ENCODE data around the gene CST3.
"Not testable (repeated sequence)": the region's sequence is repeated elsewhere in the genome, so short reads cannot be mapped to it uniquely, and the experiment has no call there.

CST3 gene

DNA sequence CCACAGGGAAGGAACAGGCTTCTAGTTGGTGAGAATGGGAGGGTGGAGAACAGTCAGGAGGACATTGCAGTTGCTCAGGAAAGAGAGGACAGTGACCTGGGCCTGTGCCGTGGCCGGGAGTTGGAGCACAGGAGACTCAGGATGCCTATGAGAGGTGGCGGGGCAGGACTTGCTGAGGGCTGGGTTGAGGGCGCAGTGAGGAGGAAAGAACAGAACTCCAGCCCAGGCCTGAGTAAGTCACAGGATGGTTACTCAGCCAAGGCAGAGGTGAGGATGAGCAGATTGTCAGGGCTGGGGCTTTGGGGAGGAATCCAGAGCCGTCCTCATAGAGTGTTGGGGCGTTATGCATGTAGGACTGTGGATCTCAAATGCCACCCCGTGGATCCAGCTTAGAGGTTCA is 29.9 kb upstream of the CST3 start:
- Mint-ChIP-seq H3K4me3 (no peak overlapping the region), H3K27ac (no peak overlapping the region), H3K4me1 (no peaks in the 10 kb centered on the region), H3K27me3 (no peaks in the 10 kb centered on the region), H3K9me3 (no peaks in the 10 kb centered on the region)
- ATAC-seq: no peak
- DNase-seq: no peak

DNA sequence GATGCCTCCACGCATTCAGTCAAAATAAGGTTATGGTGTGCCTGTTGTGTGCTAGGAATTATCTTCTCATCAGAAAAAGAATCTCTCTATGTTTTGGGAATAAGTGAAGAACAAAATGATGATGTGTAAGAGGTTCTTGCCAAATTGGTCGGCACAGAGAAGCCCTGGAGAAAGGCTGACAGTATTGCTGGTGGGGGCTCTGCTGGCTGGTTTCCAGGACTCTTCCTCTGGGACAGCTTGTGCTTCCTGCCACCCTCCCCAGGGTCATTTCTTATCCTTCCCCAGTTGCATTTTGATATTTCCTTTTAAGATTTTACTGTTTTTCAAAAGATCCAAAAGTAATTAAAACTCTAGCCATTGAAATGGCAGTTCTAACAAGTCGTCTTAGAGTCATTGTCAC is 28.9 kb upstream of the CST3 start:
- ATAC-seq (no peak), DNase-seq (no peak)
- Mint-ChIP-seq H3K9me3 (no peaks in the 10 kb centered on the region), H3K27me3 (no peaks in the 10 kb centered on the region), H3K4me3 (no peak overlapping the region), H3K4me1 (no peaks in the 10 kb centered on the region), H3K27ac (no peak overlapping the region)

DNA sequence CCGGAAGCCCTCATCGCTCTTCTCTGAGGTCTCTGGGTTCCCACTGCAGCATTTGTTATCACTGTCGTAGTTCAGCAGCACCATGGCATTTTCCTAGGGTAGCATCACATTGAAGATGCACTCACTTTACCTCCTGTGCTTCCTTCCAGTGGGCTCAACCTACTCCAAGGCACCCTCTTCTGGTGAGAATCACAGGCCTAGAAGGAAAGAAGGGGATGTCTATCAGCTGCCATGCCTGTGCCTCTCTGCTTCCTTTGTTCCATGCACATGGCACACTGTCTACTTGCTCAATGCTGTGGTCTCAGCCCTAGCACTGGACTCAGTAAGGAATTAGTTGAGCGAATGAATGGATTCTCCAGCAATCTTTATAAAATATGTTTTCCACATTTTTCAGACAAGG is 28.4 kb upstream of the CST3 start:
- no peaks in the 10 kb centered on the region for H3K27me3 Mint-ChIP-seq
- no peak overlapping the region for H3K27ac Mint-ChIP-seq
- no peaks in the 10 kb centered on the region for H3K9me3 Mint-ChIP-seq
- no peaks in the 10 kb centered on the region for H3K4me1 Mint-ChIP-seq
- no peak overlapping the region for H3K4me3 Mint-ChIP-seq
- ATAC-seq (no peak), DNase-seq (no peak)

DNA sequence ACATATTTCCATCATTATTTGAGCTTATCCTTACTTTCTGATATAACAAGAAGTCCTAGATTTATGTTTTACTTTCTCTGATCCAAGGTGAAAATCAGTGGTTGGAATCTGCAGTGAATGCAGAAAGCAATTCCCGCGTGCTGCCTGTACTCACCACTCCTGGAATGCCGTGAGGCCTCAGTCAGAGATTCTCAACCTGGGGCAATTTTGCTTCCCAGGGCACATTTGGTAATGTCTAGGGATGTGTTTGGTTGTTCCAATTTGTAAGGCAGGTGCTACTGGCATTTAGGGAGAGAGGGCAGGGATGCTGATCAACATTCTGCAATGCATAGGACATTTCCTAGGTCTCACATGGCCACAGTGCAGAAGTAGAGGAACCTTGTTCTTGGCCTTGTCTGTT is 27.2 kb upstream of the CST3 start:
- Mint-ChIP-seq H3K4me3 (no peak overlapping the region), H3K27me3 (no peaks in the 10 kb centered on the region), H3K27ac (no peak overlapping the region), H3K9me3 (no peaks in the 10 kb centered on the region), H3K4me1 (no peaks in the 10 kb centered on the region)
- DNase-seq (no peak), ATAC-seq (no peak)

DNA sequence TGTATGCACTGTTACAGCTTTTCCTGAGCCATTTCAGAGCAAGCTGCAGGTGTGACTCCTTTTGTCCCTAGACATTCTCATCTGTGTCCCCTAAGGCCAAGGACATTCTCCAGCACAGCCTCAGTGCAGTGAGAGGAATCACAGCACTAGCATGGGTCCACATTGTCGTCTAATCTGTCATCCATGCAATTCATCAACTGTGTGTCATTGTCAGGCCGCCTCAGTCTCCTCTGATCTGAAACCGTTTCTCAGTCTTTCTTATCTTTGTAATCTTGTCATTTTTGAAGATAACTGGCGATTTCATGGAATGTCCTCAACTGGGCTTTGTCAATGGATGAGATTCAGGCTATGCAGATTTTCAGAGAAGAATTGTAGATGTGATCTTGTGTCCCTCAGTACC is 26.3 kb upstream of the CST3 start:
- ATAC-seq, DNase-seq, H3K27ac Mint-ChIP-seq, H3K4me3 Mint-ChIP-seq, H3K9me3 Mint-ChIP-seq, H3K27me3 Mint-ChIP-seq, H3K4me1 Mint-ChIP-seq: not testable (repeated sequence)

DNA sequence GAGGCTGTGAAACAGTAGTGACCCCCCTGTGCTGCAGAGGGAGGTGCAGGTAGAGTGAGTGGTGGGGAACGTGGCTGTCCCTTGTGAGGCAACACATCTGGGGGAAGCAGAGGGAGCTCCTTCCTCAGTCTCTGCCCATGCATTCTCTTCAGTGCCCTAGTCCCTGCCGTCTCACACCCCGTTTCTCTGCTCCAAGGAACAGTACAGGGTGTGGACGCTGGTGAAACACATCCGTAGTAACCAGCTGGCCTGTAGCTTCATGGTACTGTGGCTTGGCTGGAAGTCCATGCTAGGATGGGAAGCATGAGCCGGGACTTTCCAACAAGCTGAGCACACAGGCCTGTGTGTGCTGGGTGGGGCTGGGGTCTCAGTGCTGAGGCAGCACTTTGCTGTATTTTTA is 25.4 kb upstream of the CST3 start:
- Mint-ChIP-seq H3K27ac (no peak overlapping the region), H3K27me3 (no peaks in the 10 kb centered on the region), H3K9me3 (no peaks in the 10 kb centered on the region), H3K4me3 (no peak overlapping the region), H3K4me1 (no peaks in the 10 kb centered on the region)
- DNase-seq: no peak
- no peak for ATAC-seq

DNA sequence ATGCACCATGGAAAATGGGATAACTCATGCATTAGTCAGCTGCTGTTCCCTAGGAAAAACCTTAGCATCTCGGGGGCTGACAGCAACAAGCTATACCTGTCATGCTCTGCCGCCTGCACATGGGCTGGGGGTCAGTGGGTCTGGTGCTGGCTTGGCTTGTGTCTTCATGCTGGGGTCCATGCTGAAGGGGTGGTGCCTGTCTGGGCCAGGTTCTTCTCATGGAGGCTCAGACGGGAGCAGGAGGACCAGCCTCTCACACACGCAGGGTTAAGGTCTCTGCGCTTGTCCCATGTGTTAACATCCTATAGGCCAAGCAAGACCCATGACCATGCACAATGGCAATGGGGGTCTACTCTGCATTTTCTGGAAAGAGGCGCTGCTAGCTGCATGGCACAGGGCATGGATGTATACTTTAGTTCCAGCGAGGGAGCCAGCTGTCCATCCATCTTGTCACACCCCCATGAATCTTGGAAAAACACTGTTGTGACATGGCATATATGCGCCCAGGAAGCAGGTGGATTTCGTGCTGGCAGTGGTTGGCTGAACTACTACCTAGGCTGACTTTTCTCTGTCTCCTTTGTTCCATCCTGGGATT is 24.6 kb upstream of the CST3 start:
- Mint-ChIP-seq H3K27me3 (no peaks in the 10 kb centered on the region), H3K27ac (no peak overlapping the region), H3K4me1 (no peaks in the 10 kb centered on the region), H3K9me3 (no peaks in the 10 kb centered on the region), H3K4me3 (no peak overlapping the region)
- DNase-seq: no peak
- no peak for ATAC-seq

DNA sequence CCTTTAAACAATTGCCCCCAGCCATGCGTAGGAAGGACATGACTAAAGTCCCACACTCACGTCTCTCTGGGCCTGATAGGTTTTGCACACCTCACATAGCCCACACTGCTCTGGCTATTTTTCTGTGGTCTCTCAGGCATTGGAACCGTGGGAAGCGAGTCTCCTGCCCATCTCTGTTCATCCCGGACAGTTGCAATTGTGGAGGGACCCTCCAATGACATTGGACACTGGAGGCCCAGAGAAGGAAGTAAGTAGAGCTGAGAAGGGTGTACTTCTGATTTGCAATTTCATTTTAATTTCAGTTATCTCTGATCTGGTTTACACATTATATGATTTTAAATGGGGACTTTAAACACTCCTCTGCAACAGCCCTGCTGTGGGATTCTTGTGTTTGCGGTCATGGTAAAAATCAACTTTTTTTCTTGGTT is 23.3 kb upstream of the CST3 start:
- Mint-ChIP-seq H3K9me3 (no peaks in the 10 kb centered on the region), H3K4me1 (no peaks in the 10 kb centered on the region), H3K4me3 (no peak overlapping the region), H3K27me3 (peaks cover 6% of the 10 kb centered on the region), H3K27ac (no peak overlapping the region)
- no peak for ATAC-seq
- DNase-seq: no peak

DNA sequence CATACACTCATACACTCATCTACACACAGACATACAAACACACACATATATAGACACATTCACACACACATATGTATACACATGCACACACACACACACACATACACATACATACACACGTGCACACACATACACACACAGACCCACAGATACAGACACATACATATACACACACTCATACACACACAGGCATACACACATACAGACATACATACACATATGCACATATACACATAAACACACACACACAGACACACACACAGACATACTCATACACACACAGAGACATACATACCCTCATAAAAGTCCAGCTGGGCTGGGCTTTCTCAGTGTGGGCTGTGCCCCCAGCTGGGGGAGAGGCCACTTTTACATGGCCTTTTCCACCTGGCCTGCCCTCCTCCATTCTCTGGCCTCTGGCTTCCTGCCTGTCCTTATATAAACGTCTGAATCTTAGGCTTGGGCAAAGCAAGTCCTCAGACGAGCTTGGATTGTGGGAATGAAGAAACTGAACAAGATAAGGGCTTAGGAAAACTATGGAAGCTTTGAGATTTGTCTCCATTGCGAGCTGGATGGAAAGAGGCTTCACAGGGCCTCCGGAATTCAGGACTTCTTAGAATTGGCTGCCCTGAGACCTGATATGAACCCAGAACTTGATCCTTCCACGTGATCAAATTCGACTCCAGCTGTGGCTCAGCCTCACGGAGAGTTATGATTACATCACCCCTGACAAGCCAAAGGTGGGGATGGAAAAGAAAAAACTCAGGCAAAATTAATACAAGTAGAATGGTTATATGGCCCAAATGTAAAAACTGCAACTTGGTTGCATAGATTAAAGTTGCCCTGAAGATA is 22.5 kb upstream of the CST3 start:
- ATAC-seq (no peak), DNase-seq (no peak)
- no peaks in the 10 kb centered on the region for H3K4me1 Mint-ChIP-seq
- H3K4me3 Mint-ChIP-seq: no peak overlapping the region
- H3K27me3 Mint-ChIP-seq: peaks cover 14% of the 10 kb centered on the region
- no peak overlapping the region for H3K27ac Mint-ChIP-seq
- no peaks in the 10 kb centered on the region for H3K9me3 Mint-ChIP-seq

DNA sequence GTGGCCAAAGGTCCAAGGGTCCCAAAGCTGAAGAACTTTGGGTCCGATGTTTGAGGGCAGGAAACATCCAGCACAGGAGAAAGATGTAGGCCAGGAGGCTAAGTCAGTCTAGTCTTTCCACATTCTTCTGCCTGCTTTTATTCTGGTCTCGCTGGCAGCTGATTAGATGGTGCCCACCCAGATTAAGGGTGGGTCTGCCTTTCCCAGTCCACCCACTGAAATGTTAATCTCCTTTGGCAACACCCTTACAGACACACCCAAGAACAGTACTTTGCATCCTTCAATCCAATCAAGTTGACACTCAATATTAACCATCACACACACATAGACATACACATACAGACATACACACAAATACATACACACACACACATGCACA is 21.8 kb upstream of the CST3 start:
- not testable (repeated sequence) for H3K4me1 Mint-ChIP-seq, H3K9me3 Mint-ChIP-seq, H3K4me3 Mint-ChIP-seq, ATAC-seq, H3K27ac Mint-ChIP-seq, DNase-seq
- peaks cover 20% of the 10 kb centered on the region for H3K27me3 Mint-ChIP-seq

DNA sequence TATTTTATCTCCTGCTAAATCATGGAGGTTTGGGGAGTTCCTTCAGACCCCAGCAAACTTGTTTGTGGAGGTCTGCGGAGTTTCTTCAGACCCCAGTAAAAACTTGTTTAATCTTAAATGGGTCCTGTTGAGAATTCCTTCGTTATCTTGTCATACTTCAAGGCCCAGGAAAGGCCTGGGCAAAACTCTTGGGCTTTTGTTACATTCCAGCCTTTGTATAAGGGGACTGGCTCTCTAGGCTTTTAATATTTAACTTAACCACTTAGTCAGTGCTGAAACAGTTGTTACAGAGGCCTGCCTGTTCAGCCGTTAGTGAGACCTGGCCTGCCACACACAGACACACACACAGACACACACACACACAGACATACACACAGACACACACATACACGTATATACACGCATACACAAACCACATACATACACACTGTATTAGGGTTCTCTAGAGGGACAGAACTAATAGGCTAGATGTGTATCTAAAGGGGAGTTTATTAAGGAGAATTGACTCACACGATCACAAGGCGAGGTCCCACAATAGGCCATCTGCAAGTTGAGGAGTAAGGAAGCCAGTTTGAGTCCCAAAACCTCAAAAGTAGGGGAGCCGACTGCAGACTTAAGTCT is 21.3 kb upstream of the CST3 start:
- Mint-ChIP-seq H3K4me1 (no peaks in the 10 kb centered on the region), H3K27ac (no peak overlapping the region), H3K27me3 (peaks cover 25% of the 10 kb centered on the region), H3K9me3 (no peaks in the 10 kb centered on the region), H3K4me3 (no peak overlapping the region)
- no peak for DNase-seq
- ATAC-seq: no peak

DNA sequence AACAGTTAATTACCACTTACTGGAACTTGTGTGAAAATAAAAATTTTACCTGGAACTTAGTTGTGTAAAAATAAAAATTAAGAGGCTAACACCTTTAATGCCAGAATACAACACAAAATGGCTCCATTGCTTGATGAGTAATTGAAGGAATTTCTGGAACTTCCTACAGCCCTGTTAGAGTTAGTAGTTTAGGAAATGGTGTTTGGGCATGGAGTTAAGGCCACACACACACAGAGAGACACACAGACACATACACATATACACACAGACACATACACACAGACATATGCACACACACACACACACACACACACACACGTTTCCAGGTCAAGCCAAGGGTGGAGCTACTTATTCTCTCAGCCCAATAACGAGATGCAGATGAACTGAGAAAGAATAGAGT is 20.6 kb upstream of the CST3 start:
- no peaks in the 10 kb centered on the region for H3K9me3 Mint-ChIP-seq
- no peak overlapping the region for H3K27ac Mint-ChIP-seq
- ATAC-seq (no peak), DNase-seq (no peak)
- peaks cover 30% of the 10 kb centered on the region for H3K27me3 Mint-ChIP-seq
- H3K4me3 Mint-ChIP-seq: no peak overlapping the region
- no peaks in the 10 kb centered on the region for H3K4me1 Mint-ChIP-seq

DNA sequence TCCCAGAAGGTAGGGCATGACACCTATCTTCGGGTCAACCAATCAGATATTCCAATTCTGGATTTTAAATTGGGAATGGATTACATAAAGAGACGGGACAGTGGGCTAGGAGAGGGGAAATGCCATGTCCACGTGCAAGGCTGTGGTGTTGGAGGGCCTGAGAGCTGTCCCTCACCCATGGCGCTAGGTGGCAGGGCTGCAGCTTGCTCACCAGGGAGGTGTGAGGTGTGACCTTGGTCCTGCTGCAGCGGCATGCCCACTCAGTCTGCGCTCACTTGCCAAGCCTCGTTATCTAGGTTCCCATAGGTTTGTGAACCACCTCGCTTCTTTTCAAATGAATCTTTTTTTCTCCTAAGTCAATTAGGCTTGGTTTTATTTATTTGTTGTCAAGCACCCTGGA is 19.4 kb upstream of the CST3 start:
- H3K27ac Mint-ChIP-seq: no peak overlapping the region
- no peak for DNase-seq
- H3K9me3 Mint-ChIP-seq: no peaks in the 10 kb centered on the region
- H3K4me3 Mint-ChIP-seq: no peak overlapping the region
- H3K4me1 Mint-ChIP-seq: no peaks in the 10 kb centered on the region
- H3K27me3 Mint-ChIP-seq: peaks cover 33% of the 10 kb centered on the region
- no peak for ATAC-seq

DNA sequence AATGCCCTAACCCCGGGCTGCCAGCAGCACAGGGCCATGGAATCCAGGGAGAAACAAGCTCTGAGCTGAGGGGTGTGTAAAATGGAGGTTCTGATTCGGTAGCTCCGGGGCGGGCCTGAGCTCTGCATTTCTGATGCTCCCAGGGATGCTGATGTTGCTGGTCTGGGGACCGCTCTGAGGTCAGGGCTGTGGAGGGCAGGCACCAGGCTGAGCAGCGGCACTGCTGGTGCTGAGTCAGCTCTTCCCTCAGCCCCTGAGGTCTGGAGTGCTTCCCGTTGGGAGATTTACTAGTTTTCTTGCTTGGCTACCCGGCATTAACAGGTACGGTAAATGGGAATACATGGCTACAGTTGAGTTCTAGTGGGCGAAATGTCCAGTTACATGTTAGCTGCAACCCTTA is 18.6 kb upstream of the CST3 start:
- no peak for ATAC-seq

DNA sequence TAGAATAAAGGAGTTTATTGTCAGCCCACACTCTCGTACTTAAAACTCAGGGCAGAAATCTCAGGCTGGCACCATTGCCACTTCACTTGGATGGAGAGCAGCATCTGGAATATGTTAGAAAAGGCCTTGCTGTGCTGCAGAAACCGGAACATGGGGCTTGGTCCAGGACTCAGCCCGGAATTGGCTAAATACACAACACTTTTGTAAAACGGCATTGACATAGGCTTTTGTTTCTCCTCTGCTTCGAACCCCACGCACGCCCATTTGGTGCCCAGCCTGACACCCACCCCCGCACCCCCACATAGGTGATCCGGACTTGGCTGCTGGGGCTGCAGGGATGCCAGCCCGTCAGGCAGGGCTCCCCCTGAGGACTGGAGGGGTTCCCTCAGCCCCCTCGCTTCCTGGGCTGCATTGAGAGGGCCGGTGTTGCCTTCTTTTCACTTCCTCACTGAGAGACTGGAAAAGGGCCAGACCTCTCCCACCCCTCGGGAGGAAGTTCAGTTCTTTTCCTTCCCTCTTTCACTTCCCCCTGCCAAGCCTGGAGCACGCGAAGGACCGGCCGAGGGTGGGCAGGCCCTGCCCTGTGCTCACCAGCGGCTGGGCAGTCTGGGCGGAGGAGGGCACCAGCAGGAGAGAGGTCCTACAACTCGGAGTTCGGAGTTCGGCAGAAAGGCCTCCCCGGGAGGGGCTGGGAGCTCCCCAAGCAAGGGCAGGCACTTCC is 17.9 kb upstream of the CST3 start:
- H3K9me3 Mint-ChIP-seq: no peaks in the 10 kb centered on the region
- no peak overlapping the region for H3K27ac Mint-ChIP-seq
- no peak overlapping the region for H3K4me3 Mint-ChIP-seq
- DNase-seq (no peak), ATAC-seq (no peak)
- H3K4me1 Mint-ChIP-seq: no peaks in the 10 kb centered on the region
- H3K27me3 Mint-ChIP-seq: peaks cover 33% of the 10 kb centered on the region

More for the DNA sequence above, 18.6 kb upstream of the CST3 start:
- H3K9me3 Mint-ChIP-seq: no peaks in the 10 kb centered on the region
- peaks cover 33% of the 10 kb centered on the region for H3K27me3 Mint-ChIP-seq
- H3K4me3 Mint-ChIP-seq: no peak overlapping the region
- DNase-seq: no peak
- H3K4me1 Mint-ChIP-seq: no peaks in the 10 kb centered on the region
- H3K27ac Mint-ChIP-seq: no peak overlapping the region

DNA sequence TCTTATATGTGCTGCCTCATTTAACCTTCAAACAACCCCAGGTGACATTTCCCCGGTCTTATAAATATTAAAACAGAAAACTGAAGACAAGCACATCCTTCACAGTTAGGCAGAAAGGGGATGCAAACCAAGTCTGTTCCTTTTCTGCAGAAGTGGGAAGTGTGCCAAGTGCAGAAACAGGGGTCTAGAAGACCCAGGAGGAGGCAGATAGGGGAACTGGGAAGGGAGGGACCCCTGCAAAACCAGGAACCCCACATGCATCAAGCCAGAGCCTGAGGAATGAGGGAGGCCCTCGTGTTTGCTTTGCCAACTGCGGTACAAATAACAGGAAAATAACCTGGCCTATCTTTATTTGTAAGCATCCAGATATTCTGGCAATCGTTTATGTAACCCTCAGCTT is 17.0 kb upstream of the CST3 start:
- no peak overlapping the region for H3K4me3 Mint-ChIP-seq
- H3K27ac Mint-ChIP-seq: no peak overlapping the region
- no peaks in the 10 kb centered on the region for H3K9me3 Mint-ChIP-seq
- H3K4me1 Mint-ChIP-seq: no peaks in the 10 kb centered on the region
- H3K27me3 Mint-ChIP-seq: peaks cover 33% of the 10 kb centered on the region
- ATAC-seq (no peak), DNase-seq (no peak)
